GM18861 (cell line): ENCODE results near the gene SH2D7.

Experiments
- ATAC-seq: cut with Tn5 transposase; IDR thresholded peaks from one replicate; pipeline ENCODE4 v1.9.1; 2021; ENCODE audit not compliant: unreplicated experiment

The SH2D7 gene

DNA sequence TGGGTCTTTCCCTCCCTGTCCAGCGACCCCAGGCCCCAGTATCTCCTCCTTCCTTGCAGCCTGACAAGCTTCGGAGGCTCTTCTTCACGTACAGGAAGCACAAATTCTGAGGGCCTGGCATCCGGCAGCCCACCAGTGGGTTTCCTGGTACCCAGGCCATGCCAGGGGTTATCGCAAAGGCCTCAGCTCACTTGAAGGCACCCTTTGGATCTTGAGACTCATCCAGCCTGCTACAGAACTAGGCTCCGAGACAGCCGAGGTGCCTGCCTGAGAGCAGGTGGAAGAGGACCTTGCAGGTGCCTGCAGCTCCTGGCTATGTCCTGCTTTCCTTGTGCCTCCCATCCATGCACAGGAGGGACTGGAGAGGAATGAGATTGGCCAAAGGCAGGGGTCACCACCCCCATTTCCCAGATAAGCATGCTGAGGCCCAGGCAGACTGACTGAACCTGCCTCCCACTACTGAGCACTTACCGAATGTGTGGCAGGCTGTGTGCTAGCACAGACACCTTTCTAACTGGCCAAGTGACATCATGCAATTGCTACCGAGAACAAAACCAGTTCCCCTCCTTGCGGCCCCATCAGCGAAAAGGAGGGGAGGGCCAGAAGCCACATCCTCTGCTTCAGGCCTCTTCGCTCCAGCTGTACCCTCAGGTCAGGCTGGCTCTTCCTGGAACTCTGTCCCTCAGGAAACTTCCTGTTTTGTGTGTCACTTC lies 11.2 kb downstream of the SH2D7 start:
- peak; percentile 68 for ATAC-seq

GRCh38 chr15:78104119-78104479 lies 11.7 kb downstream of the SH2D7 start:
- ATAC-seq = peak; percentile 4

DNA sequence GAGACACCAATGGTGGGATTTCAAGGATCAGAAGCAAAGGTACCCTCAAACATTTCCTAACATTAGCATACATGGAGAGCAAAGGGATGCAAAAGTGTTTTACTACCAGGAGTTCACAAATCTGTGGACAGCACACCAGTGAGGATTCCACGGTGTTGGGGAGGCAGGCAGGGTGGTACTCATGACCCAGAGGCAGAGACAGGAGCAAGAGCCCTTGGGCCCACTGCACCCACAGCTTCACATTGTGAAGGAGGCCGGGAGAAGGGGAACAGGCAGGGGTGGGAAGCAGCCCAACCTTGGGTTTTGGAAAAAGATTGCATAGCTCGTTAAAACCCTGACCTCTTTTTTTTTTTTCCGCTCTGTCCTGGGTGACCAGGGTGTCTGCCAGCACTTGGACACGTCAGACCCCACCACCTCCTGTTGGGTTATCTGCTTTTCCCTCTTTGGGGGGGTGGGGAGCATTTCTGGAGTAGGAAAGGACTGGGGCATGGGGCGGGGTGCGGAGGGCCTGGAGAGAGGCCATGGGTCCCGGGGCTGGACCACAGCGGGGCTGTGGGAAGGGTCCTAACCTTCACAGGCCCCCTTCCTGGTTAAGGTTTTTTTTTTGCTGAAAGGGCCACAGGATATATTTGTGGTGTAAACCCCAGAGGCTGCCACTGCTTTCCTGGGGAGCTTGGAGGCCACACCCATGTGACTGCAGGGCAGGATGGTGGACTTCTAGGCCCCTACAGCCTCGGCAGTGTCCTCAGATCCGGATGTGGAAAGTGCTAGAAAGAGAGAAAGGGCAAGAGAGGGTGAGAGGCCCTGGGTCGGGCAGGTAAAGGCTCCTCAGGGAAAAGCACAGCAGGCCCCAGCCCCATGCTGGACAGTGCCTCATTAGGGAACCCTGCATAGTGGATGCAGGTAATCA lies 12.5 kb downstream of the SH2D7 start:
- no peak for ATAC-seq

- ATAC-seq = no peak
Observed at GRCh38 chr15:78105476-78106241, 13.3 kb downstream of the SH2D7 start.

DNA sequence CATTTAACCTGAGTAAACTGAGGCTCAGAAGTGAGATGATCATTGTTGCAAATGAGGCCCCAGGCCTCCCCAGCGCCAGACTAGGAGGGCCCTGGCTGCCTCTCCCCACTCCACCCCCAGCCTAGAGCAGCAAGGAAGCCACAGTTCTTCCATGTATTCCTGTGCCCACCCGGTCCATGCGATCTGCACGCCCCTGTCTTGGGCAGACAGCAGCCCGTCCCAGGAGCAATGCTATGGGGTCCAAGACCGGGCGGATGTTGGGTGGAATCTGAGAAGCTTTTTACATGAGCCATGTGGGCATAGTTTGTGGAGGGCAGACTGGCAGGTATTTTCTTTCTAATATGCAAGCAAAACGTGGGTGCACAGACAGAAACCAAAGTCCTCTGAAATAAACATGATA lies 15.1 kb downstream of the SH2D7 start:
- ATAC-seq = no peak

- peak; percentile 43 for ATAC-seq
Observed at GRCh38 chr15:78108300-78109084, 16.1 kb downstream of the SH2D7 start.

GRCh38 chr15:78109156-78109555 lies 16.8 kb downstream of the SH2D7 start:
- no peak for ATAC-seq

GRCh38 chr15:78110096-78110495 lies 17.7 kb downstream of the SH2D7 start:
- no peak for ATAC-seq

DNA sequence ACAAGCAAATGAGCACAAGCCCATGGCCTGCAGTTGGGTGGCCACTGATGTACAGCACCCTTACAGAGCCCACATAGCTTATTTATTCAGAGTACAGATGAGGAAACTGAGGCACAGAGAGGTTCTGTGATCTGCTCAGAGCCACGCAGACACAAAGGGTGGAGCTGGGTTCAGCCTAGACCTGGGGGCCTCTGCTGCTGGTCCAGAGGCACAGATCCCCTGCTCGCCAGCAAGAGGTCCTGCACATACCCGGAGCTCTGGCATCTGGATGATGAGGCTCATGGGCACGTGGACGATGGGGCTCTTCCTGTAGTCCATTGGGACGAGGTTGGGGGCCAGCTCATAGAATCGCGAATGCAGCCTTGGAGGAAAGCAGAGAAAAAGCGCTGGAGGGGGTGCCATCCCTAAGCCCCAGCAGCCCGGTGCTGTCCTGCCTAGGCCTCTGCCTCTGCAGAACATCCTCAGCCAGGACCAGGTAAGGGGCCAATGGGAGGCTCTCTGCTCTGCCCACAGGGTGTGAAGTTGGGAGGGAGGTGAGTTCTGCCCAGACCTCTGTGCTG lies 18.6 kb downstream of the SH2D7 start:
- ATAC-seq = no peak

DNA sequence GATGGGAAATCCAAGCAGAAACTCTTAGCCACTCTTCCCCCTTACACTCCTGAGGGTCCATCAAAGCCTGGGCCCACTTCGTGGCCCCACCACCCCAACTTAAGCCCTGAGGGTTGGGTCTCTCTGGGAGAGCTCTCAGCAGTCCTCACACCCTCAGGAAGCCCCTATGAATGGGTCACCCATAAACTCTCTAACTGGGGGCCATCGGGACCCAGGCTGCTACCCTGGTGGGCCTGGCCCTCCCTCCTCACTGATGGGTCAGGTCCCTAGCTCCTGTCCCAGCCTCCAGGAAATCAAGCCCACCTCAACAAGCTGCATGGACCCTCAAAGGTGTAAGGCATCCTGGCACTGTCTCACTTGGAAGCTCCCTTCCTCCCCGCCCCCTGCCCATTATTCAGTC lies 19.4 kb downstream of the SH2D7 start:
- no peak for ATAC-seq

GRCh38 chr15:78112551-78112950 lies 20.2 kb downstream of the SH2D7 start:
- no peak for ATAC-seq

- no peak for ATAC-seq
Observed at GRCh38 chr15:78120523-78120922, 28.2 kb downstream of the SH2D7 start.

DNA sequence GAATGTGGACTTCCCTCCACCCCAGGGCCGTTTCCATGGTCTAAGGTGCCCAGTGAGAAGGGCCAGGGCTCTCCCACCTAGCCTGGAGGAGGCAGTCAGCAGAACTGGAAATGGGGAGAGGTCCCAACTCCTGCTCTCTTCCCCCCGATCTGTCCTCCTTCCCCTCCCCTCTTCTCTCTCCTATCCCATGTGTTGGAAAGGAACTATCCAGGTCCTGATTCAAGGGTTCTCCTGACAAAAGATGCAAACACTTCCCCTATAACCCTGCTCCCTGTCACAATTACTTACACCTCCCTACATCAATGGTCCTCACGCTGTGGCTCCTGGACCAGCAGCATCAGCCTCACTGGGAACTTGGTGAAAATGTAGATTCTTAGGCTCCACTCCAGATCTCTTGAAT lies 32.9 kb downstream of the SH2D7 start:
- ATAC-seq = no peak

DNA sequence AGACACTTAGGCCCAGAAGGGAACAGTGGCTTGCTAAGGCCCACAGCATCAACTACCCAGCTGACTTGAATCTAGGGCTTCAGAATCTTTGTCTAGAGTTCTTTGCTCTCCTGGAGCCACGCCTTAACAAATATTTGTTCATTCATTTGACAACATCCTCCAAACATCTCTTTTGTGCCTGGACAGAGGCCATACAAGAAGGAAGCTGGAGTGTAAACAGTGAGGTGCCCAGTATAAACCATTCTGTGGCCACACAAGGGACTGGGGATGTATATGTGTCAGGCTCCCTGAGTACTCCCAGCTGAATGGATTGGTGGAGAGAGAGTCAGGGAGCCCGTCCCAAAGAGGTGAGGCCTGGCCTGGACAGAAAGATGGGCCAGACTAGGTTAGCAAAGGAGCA lies 35.5 kb downstream of the SH2D7 start:
- no peak for ATAC-seq

GRCh38 chr15:78129077-78129750 lies 36.9 kb downstream of the SH2D7 start:
- ATAC-seq = no peak

GRCh38 chr15:78129751-78130287 lies 37.5 kb downstream of the SH2D7 start:
- ATAC-seq = no peak

- ATAC-seq = peak; percentile 37
Observed at GRCh38 chr15:78130466-78131294, 38.3 kb downstream of the SH2D7 start.

DNA sequence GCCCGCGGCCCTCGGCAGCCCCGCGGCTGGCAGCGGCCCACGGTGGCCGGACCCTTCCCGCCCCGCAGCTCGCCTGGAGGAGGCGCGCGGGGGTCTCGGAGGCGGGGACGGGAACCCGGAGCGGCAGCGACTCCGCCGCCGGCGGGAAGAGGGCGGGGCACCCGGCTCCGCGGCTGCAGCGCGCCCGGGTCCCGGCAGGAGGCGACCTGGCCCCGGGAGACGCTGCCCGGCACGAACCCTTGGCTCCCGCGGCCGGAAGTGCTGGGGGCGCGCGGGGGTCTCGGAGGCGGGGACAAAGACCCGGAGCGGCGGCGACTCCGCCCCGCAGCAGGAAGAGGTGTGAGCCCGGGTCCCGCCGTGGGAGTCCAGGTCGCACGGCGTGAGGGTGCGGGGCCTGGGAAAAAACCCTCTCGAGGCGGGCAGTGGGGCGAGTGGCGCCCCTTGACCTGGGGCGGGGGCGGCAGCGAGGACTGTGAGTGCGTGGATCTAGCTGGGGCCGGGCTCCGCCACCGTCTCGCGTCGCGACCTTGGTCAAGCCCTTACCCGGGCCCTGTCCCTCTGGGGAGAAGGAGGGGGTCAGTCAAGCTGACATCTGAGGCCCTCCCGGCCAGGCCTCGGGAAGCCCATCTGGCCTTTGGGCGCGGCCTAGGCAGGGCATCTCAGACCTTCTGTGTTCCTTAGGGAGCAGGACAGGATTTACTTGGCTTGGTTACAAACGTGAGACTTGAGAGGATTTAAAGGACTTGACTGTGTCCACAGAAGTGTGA lies 39.1 kb downstream of the SH2D7 start, which contains the start of gene CIB2:
TSS of gene CIB2 (minus strand) at position 151 of the 767 bp plus-strand sequence. CDS start 230 bp downstream, outside the sequence.
- peak; percentile 66 for ATAC-seq
